ENCODE results near the gene GALNT5. TPM values are rescaled to one million over a fixed set of nuclear protein-coding genes. Genes with fewer than 3 reads are reported as not detected.

GALNT5 gene
- total RNA-seq, result 5.3 and 7.6 TPM in 2 replicates

GRCh38 chr2:157257312-157258252, at the start of gene GALNT5:
GALNT5 (plus strand) TSS chr2:157257705; CDS start chr2:157258083, 378 bp downstream.

DNA sequence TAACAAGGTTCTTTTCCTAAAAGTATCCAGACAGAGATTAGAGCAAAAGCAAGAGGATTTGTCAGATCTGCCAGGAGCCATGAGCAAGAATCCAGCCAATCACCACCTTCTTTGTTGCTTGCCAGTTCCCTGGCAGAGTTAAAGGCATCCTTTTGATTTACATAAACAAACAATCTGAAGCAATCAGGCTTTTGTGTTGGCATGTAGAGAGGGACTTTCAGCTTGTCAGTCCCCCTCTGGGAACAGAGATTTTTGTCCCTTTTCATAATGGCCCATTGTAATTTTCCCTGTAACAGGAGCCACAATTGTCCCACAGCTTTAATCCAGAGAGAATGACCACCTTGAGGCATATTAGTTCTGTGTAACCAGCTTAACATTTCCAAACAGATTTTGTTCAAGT, 68.3 kb downstream of the GALNT5 start, which contains the start of gene ERMN:
ERMN (minus strand) TSS at position 39 of the 400 bp plus-strand sequence. CDS start 182 bp downstream, outside the sequence.

Other genes starting within 250 kb of the GALNT5 start
- gene ERMN, start 68.1 kb downstream of the GALNT5 start, total RNA-seq, result not detected in 2 replicates
- gene CYTIP, start 186.4 kb downstream of the GALNT5 start, total RNA-seq, result not detected in 2 replicates

Measured in epithelial cell of alveolus of lung (primary cell).